ENCODE results near the gene DKK1.
A peak's percentile ranks its signal among the peaks of the same experiment; 100 is the strongest.

The DKK1 gene

DNA sequence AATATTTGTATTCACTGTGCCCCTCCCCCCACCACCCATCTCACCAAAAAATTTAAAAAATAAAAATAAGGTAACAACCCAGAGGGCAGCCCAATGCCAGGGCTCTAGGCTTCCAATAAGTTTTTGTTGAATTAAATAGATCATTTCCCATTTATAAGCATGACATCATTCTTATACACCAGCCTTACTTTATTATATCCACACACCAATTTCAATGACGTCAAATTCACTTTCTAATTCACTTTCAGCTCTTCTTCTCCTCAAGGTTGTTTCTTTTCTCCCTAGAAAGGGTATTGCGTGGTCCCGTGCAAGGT lies 1.2 kb upstream of the DKK1 start:
- Histone ChIP-seq H3K27me3 (peaks cover 0 to 21% of the 10 kb centered on the region in 2 donors), H3K9me3 (no peaks in the 10 kb centered on the region), H3K4me3 (no peak overlapping the region), H3K36me3 (no peaks in the 10 kb centered on the region), H3K27ac (no peak overlapping the region), H3K4me1 (peaks cover 0 to 30% (median 22%) of the 10 kb centered on the region in 4 donors)
- intact Hi-C loops (cut with DNase I; ENCODE audit: low total_unique reads), result loop anchor here (5.0 kb wide), 1 partner anchor 174 kb away; no protein-coding TSS in a partner anchor
- no peak for DNase-seq
- TF ChIP-seq, protein P1, sequence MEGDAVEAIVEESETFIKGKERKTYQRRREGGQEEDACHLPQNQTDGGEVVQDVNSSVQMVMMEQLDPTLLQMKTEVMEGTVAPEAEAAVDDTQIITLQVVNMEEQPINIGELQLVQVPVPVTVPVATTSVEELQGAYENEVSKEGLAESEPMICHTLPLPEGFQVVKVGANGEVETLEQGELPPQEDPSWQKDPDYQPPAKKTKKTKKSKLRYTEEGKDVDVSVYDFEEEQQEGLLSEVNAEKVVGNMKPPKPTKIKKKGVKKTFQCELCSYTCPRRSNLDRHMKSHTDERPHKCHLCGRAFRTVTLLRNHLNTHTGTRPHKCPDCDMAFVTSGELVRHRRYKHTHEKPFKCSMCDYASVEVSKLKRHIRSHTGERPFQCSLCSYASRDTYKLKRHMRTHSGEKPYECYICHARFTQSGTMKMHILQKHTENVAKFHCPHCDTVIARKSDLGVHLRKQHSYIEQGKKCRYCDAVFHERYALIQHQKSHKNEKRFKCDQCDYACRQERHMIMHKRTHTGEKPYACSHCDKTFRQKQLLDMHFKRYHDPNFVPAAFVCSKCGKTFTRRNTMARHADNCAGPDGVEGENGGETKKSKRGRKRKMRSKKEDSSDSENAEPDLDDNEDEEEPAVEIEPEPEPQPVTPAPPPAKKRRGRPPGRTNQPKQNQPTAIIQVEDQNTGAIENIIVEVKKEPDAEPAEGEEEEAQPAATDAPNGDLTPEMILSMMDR (IDR thresholded peaks at IDR 0.05), result no peak

DNA sequence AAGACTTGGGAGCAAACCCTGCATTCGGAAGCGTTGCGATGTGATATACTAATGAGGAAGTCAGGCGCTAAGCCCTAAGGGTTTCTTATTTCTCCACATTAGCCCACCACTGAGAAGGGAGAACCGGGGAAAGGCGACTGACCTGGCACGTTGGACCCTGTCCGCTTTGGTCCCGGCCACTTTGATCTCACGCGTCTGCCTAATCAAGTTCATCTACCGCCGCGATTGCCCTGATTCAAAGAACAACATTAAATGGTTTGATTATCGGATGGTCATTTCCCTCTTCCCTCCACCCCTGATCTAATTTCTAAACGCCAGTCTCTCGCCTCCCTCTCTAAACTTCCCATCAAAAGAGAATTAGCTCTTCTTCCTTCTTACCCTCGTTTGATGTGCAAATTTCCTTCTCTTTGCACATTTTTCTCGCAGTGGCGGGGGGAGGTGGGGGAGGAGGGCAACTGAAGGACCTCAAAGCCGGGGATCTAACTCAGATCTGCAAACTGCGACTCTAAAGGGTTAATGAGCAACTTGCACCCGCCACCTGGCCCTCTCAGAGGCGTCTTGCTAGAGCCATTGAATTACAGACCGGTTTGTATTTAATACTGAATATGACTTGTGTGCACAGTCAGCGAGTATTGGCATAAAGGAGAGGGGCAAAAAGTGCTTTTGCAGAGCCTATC lies 687 bp upstream of the DKK1 start:
- peaks cover 0 to 28% (median 22%) of the 10 kb centered on the region in 4 donors for H3K4me1 ChIP-seq
- H3K9me3 ChIP-seq, result no peaks in the 10 kb centered on the region
- no peaks in the 10 kb centered on the region for H3K36me3 ChIP-seq
- no peak overlapping the region for H3K27ac ChIP-seq
- H3K27me3 ChIP-seq, result peaks cover 0 to 21% of the 10 kb centered on the region in 2 donors
- peak overlapping the region; percentile 48 to 63 for H3K4me3 ChIP-seq
- intact Hi-C loops (cut with DNase I; ENCODE audit: low total_unique reads), result loop anchor here (5.0 kb wide), 1 partner anchor 174 kb away; no protein-coding TSS in a partner anchor
- no peak for DNase-seq
- TF ChIP-seq, protein P1 (IDR thresholded peaks at IDR 0.05), result no peak

DNA sequence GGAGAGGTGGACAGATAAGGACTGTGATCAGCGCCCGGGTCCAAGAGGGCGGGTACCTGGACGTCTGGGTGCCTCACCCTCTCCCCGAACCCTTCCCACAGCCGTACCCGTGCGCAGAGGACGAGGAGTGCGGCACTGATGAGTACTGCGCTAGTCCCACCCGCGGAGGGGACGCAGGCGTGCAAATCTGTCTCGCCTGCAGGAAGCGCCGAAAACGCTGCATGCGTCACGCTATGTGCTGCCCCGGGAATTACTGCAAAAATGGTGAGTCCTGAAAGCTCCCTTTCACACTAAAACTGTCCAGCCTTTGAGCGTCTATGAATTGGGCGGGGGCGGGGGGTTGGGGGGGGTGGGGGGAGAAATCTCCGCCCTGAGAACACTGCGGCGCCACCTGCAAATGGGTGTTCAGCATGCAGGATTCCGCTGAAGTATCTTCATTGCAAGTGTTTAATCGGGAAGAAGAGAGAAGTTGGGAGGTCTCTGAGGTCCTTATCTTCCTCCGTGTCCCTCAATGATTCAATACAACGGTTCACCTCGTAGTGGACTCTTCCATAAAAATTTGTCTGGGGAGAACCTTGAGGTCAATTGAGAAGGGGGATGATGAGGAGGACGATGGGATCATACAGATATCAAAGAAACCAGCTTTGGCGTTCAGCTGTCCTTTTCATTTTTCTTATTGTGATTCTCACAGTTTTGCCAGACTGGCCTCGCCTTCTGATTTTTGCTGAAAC lies 906 bp downstream of the DKK1 start:
- intact Hi-C loops (cut with DNase I; ENCODE audit: low total_unique reads), result loop anchor here (5.0 kb wide), 1 partner anchor 172 kb away; no protein-coding TSS in a partner anchor
- TF ChIP-seq, protein P1 (IDR thresholded peaks at IDR 0.05), result no peak
- H3K9me3 ChIP-seq, result no peaks in the 10 kb centered on the region
- no peak overlapping the region for H3K27ac ChIP-seq
- H3K27me3 ChIP-seq, result peaks cover 0 to 21% of the 10 kb centered on the region in 2 donors
- no peaks in the 10 kb centered on the region for H3K36me3 ChIP-seq
- no peak for DNase-seq
- peak overlapping the region; percentile 48 to 63 for H3K4me3 ChIP-seq
- H3K4me1 ChIP-seq, result peaks cover 0 to 24% (median 21%) of the 10 kb centered on the region in 4 donors

DNA sequence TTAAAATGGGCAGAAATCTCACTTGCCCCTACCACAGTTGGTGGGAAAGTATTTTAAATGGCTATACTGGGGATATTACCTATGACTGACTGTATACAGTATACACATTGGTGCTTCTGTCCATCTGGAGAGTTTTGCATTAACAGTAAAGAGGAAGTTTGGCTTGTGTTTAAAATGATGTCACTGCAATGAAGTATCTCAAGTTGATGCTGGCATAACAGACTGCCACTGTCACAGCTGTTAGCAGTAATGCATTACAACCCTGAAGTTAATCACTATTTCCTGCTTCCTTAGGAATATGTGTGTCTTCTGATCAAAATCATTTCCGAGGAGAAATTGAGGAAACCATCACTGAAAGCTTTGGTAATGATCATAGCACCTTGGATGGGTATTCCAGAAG lies 1.9 kb downstream of the DKK1 start:
- no peaks in the 10 kb centered on the region for H3K9me3 ChIP-seq
- H3K27me3 ChIP-seq, result peaks cover 0 to 21% of the 10 kb centered on the region in 2 donors
- no peak overlapping the region for H3K27ac ChIP-seq
- H3K36me3 ChIP-seq, result no peaks in the 10 kb centered on the region
- H3K4me3 ChIP-seq, result no peak overlapping the region
- intact Hi-C loops (cut with DNase I; ENCODE audit: low total_unique reads), result no loop called here
- peaks cover 0 to 24% (median 21%) of the 10 kb centered on the region in 4 donors for H3K4me1 ChIP-seq
- TF ChIP-seq, protein P1 (IDR thresholded peaks at IDR 0.05), result no peak
- no peak for DNase-seq

DNA sequence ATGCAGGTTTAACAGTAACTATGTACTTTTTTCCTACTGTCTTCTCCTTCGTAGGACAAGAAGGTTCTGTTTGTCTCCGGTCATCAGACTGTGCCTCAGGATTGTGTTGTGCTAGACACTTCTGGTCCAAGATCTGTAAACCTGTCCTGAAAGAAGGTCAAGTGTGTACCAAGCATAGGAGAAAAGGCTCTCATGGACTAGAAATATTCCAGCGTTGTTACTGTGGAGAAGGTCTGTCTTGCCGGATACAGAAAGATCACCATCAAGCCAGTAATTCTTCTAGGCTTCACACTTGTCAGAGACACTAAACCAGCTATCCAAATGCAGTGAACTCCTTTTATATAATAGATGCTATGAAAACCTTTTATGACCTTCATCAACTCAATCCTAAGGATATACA lies 2.4 kb downstream of the DKK1 start:
- no peak overlapping the region for H3K4me3 ChIP-seq
- no peaks in the 10 kb centered on the region for H3K9me3 ChIP-seq
- peaks cover 0 to 21% of the 10 kb centered on the region in 2 donors for H3K27me3 ChIP-seq
- H3K4me1 ChIP-seq, result peaks cover 0 to 24% (median 21%) of the 10 kb centered on the region in 4 donors
- DNase-seq, result no peak
- no peaks in the 10 kb centered on the region for H3K36me3 ChIP-seq
- TF ChIP-seq, protein P1 (IDR thresholded peaks at IDR 0.05), result no peak
- no peak overlapping the region for H3K27ac ChIP-seq
- intact Hi-C loops (cut with DNase I; ENCODE audit: low total_unique reads), result no loop called here
